GM19467 (cell line): Measurements from ENCODE around the gene INSC.
A peak's percentile ranks its signal among the peaks of the same experiment; 100 is the strongest.

Source experiments
- ATAC-seq: cut with Tn5 transposase; IDR thresholded peaks from one replicate; pipeline ENCODE4 v1.9.1; 2021; ENCODE audit warnings: mild to moderate bottlenecking, moderate library complexity; ENCODE audit not compliant: unreplicated experiment

INSC gene

DNA sequence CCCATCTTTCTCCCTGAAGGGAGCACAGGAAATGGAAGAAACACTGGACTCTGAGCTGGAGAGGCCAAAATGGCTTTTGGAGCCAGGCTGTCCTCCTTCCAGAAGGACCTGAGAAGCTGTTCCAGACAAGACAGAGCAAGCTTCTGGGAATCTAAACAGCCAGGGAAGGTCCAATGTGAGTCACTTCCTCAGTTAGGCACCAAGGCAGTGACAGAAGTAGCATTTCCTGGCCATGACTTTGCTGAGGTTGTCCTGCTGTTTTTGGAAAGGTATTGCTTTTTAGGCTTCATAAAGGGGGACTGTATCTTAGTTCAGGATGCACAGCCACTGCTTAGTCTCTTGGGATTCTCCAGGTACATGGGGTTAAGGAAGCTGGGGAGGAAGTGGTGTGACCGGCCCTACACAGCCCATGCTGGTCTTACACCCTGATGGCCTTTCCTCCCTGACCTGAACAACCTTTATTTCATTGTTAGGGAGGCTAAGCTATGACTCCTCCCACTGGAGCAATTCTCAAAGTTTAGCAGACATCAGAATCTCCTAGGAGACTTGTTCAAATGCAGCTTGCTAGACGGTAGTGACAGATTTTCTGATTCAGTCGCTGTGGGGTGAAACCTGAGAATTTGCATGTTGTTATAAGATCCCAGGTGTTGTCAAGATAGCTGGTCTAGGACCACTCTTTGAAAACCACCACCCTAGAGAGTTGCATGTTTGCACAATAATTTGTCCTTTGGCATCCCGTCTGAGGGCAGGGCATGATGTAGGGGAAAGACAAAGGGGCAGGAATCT, 6.8 kb upstream of the INSC start:
- peak; percentile 65 for ATAC-seq

DNA sequence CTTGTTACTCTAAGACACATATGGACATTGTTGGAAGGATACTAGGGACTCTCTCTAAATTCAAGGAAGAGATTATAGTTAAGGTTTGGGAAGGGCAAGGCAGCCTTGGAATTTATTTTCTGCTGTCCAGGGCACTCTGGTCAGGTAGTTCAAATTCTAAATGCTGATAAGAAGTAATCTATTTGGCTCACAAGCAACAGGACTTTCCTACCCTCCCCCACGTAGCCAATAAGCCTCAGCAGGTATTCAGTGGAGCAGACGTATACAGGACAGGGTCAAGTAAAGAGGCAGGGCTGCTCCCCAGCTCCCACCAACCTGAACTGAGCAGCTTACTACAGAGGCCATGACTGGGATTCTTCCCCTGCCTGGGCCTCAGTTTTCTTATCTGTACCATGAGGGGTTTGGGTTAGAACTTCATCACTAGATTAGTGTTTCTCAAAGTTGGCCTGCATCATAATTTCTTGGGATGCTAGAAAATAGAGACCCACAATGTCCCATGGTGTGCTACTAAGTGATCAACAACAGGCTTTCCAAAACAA, 6.1 kb upstream of the INSC start:
- no peak for ATAC-seq

DNA sequence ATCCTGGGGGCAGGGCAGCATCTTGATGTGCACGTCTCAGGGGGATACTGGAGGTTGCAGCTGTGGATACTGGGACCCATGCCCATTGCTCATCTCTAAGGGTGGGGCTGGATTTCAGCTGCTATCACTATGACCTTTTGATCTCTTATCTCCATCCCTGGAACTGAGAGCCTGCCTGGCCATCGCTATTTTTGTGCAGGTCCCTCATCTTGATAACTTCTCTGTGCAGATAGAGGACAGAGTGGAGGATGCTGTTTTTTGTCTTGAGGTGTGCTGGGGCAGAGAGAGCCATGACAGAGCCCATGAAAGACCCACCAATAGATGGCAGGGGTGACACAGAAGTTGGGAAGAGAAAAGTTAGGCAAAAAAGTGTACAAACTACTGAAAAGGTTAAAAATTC, 5.1 kb upstream of the INSC start:
- ATAC-seq = no peak

DNA sequence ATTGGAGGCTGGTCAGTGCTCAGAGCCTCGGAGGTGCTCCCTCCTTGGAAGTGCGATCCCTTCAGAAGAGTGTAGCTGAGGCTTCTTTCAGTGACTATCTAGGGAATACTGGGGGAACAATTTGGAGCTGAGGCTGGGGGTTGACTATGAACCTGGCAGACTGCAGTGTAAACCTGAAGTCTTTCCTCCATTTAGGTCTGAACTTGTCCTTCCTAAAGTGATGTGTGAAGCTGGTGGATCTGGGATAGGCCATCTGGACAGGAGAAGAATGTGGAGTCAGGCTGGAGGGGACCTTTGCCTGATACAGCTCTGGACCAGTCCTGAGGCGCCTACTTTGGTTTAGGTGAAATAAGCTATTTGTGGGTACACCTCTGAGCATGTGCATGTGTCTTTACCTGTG, 3.5 kb upstream of the INSC start:
- no peak for ATAC-seq

DNA sequence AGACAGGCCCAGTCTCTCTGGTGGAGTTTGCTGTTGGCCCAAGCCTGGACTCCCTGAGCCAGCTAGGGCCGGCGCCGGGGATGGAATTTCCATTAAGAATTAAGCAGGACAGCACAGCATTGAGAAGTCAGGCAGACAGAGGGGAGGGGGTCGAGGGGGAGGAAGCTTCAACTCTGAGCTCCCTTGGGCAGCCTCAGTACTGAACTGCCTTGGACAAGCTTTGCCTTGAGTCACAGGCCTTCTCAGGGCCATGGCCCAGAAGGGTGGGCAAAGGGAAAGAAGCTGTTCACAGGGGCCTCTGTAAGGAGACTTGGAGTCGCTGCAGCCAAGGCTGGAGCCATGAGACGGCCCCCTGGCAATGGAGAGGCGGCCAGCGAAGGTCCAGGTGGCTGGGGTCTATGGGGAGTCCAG, 2.6 kb upstream of the INSC start:
- no peak for ATAC-seq

DNA sequence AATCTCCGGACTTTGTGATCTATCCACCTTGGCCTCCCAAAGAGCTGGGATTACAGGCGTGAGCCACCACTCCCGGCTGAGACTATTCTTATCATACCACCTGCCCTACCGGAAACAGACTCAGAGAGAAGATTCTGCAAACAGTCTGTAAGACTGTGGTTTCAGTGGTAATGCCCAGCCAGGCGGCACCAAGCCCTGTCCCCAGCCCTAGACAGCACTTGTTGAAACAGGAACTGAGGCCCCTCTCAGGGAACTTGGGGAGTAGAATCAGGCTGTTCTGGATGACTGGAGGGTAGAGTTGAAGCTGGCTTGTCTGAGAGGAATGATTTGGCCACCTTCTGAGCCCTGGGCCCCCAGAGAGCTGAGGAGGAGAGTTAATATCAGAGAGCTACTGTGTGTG, 1.3 kb upstream of the INSC start:
- peak; percentile 96 for ATAC-seq

DNA sequence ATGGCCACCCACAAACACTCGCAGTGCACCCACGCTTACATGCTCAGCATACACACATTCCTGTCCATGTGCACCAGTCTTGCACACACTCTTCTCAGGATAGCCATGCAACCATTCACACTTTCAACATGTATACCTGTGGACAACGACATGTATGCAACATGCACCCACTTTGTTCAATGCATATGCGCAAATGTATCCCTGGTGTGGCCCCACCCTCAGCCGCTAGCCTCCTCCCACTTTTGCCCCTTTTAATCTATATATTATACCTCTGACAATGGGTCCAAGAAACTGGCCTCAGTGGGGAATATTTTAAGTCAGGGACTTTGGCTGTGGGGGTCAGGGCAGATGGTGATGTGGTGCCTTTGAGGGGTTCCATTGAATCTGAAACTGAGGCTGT, 963 bp downstream of the INSC start:
- ATAC-seq = no peak

DNA sequence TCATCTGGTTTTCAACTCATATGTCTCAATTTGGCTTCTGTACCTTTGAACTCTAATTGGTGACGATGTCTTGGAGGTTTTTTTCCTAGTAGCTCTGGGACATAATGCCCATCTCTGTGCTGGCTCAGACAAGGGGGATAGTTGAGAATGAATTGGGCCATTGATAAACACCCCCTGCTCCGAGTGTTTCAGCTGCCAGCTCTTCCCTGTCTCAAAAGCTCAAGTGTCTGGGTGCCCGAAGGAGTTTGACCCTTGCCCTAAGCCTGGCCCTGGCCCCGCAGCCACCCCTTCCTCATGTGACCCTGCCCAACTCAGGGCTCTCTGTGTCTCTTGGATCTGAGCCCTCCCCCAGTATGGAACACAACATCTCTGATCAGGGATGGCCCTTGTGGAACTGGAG, 3.0 kb downstream of the INSC start:
- ATAC-seq = no peak

DNA sequence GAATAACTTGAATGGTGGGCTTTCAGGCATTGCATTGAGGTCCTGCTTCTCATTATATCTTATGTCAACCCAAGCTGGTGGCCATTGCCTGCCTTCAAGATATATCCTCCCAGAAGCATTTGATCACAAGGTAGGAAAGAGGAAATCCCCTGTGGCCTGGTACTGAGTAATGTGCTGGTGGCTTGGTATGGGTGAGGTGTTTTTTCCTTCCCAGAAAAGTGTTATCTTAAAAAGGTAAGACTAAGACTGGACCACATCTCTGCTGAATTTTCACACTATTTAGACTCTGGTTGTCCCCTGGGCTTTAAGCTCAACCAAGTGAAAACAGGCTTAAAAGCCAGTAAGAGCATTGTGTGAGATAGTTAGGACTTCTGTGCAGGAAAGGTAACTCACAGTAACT, 3.7 kb downstream of the INSC start:
- no peak for ATAC-seq

DNA sequence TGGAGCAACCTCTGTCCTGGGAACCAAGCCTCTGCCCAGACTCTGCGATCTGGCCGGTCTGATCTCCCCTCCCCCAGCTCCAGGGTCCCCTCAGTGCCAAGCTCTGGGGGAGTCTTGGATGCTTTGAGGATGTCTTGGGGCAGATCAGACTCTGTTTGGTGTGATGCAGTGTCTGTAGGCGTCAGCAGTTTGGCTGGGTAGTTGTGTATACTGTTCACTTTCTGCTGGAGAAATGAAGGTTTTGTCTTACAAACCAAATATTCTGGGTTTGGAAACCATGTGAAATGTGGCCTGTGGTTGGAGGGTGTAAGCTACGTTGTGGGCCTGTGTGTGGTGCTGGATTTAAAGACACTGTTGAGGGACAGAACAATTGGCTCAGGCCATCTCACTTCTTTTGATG, 4.6 kb downstream of the INSC start:
- no peak for ATAC-seq

DNA sequence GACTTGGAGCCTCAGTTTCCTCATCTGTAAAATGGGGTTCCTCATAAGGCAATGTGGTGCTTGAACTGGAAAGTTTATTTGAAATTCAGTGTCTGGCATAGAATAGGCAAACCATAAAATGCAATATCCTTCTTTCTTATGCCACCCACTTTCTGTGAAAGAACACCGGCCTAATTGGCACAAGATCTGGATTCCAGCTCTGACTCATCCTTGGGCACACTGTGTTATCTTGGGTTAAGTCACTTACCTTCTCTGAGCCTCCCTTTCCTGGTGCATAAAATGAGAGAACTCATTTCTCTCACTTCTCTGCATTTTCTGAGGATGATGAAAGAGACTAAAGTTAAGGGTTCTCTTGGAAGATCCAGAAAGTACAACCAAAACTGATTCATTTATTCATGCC, 5.1 kb downstream of the INSC start:
- no peak for ATAC-seq

DNA sequence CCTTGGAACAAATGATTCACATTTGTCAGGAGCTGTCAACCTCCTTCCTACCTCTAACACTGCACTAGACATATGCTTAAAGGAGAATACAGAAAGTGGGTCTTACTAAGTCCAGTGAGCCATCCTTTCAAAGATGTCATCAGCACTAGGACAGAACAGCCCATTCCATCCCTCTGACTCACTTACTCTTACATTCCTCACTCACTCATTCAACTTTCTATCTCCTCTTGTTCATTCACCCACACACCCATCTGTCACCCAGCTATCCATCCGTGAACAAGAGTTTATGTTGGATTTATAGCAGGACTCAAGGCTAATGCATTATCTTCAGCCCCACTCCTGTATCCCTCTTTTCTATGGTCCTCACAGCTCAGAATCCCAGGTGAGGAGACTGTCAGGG, 9.1 kb downstream of the INSC start:
- no peak for ATAC-seq

DNA sequence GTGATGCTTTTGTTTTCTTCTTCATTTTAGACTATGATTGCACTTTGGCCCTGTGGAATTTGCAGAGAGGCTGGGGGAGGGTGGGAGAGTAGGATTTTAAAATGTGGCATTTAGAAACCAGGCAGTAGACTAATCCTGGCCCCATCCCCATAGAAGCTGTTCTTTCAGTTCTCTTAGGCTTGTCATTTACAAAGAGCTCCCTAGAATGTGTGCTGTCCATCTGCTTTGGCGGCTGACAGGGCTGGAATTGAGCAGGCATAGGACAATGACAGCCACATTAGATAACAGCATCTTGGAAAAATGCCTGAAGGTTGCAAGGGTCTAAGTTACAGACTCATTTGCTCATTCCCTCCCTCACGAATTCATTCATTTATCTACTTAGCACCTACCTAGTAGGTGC, 9.8 kb downstream of the INSC start:
- ATAC-seq = no peak

DNA sequence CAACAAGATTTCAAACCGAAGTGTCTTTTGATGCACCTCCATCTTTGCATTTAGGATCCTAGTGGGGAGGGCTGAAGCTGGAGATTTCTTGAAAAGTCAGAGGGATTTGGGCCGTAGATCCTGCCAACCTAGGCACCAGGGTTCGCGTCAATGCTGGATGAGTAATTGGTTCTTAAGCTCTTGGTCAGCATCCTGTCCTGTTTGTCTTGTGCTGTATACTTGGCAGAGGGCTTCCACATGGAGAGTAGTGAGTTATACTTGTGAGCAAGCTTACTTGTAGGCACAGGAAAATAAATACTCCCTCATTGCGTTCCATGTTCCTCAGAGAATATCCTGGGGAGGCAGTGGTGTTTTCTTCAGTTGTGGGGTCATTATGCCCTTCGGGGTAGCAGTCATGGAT, 12.6 kb downstream of the INSC start:
- no peak for ATAC-seq

DNA sequence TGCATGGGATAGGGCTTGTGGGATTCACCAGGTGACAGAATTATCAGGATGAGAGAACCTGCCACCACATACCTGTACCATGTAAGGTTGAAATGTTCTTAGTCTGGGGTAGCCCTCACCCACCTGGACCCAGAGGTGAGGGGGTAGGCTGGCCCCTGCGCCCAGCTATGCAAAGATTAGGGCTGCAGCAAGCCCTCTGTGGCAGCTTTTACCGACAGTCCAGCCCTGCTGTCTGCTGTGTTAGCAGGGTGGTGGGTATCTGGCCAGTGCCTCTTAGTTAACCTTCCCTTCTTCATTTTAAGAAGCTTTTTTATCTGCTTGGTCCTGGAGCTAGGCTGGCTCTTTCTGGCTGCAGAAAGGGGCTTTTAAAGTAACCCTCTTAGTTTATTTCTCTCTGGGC, 13.9 kb downstream of the INSC start:
- no peak for ATAC-seq

DNA sequence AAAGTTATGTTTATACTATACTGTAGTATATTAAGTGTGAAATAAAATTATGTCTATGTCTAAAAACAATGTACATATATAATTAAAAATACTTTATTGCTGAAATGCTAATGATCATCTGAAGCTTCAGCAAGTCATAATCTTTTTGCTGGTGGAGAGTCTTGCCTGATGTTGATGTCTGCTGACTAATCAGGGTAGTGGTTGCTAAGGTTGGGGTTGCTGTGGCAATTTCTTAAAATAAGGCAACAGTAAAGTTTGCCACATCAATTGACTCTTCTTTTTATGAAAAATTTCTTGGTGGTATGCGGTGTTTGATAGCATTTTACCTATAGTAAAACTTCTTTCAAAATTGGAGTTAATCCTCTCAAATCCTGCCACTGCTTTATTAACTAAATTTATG, 21.4 kb downstream of the INSC start:
- no peak for ATAC-seq

DNA sequence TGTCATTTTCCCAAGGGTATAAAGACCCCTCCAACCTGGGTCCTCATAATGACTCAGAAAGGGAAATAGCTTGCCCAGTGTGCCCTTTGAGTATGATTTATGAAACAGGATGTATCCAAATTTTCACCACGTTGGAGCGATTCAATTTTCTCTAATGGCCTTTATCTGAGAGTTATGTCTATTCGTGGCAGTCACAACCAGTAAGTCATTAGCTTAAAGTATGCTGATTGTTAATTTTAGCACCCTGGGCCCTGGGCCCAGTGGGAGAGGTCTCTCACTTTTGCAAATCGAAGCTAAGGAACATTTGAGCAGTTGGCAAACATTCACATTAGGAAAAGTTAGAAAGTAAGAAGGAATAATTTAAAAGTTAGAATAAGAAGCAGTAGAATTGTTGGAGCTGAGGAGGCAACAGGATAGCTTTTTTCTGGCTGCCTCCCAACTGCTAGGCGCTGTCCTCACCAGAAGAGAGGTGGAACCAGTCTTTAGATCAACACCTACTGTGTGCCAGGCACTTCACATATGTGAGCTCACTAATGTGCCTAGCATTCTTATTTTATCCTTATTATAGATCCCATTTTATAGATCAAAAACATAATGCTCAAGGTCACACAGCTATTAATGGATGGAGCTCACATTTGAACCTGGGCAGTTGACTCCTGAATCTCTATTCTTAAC, 24.5 kb downstream of the INSC start:
- ATAC-seq = no peak

DNA sequence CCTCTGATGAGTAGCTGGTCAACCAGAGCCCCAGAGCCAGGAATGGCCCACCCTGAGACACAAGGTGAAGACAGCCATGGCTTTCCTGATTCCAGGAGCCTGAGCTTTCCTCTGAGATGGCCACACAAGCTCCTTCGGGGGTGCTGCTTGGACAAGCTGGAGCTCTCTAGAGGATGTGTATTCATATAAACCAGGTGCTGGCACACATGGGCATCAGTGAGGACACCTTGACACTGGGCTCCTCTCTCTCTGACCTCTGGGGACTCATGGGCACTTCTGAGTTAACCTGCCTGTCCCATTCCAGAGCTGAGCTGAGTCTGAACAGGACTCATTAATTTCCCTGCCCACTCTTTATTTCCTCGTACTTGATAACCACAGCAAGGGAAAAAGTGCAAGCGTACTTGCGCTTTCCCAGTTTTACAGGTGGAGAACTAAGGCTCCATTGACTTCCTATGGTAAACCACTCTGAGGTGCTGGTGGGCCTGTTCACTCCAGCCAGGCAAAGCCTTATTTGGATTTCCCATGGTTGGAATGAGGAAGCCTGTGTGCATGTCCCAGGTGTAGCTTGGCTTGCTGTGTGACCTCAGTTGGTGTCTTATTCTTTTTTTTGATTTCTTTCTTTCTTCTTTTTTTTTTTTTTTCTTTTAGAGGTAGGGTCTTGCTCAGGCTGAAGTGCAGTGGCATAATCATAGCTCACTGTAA, 25.4 kb downstream of the INSC start:
- no peak for ATAC-seq

DNA sequence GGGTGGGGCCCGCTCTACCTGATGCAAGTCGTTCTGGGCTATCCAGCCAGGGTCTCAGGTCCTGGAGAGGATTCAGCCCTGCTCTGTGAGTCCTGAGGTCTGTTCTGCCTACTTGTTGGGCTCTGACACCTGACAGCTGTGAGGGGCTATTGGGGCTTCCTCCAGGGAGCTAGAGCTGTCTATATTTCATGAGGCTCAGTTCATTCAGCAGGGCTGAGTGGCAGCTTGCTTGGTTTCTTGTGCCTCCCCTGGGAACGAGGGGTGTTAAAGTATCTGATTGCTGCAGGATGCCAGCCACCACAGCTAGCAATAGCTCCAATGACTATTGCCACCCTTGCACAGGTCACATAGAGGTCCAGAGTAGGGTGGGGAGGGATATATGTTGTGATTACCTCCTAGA, 26.7 kb downstream of the INSC start:
- no peak for ATAC-seq

DNA sequence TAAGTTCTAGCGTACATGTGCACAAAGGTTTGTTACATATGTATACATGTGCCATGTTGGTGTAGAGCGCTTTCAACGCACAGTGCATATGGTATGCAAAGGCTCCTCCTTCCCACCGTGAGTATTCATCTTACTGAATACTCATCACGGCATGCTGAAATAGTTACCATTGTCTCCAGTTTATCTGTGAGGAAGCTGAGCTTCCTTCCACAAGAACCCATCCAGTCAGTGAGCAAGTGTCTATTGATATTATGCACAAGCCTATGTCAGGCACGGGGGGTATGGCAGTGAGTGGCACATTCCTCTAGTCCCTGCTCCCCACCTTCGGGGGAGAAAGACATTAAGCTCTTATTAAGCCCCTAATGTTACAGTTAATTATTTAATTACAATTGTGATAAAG, 28.1 kb downstream of the INSC start:
- ATAC-seq = no peak

DNA sequence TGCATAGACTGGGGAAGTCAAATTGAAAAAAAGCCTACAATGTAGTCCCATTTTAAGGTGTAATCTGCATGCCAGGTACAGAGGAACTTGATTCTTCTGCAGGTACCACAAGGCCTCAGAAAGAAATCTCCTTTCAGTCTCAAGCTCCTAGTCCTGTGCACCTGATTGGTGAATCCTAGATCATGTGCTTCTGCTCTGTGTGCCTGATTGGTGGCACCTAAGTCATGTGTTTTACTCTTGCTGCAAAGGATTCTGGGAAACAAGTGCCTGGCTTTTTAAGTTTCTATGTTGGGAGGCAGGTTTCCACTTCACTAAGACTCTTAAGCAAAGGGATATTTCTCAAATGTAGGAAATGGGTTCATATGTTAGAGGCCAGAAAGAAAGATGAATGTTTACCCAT, 29.1 kb downstream of the INSC start:
- ATAC-seq = no peak

DNA sequence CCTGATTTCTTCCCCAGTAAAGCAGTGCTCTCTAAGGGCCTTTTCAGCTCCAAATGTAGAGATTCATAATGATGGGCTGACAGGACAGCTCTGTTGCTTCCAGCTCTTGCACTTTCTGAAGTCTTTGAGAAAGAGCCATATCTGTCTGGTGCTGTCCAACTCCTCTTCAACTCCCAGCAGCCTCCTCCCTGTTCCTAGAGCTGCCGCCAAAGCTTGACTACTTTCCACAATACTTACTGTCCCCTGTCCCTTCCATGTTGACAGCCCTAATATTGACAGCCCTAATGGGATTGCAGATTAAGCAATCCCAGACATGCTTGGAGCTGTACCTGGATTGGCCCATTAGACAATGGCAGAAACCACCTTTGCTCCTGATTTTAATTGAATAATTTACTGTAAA, 29.6 kb downstream of the INSC start:
- ATAC-seq = no peak
